ENCODE results near the gene IL21. TPM values are rescaled to one million over a fixed set of nuclear protein-coding genes. Genes with fewer than 3 reads are reported as not detected.

Gene IL21
- total and polyA plus RNA-seq, 2 donors (not counting 1 experiment from before 2014, with no cell fraction given), result not detected

DNA sequence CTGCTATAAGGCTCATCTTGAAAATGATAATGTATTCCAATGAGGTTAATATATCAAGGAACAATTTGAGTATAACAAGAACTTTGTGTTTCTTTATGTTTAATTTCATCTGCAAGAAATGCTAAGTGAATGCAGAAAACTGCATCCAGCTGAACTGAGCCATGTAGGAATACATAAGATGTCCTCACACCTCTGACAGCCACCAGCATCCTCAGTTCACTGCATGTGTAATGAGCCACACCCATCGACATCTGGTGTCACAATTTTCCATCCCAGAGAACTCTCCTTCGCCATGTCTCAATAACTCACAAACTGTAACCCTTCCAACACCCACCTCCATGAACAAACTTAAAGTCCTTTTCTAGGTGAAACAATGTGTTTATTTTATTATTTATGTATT lies 3.3 kb upstream of the IL21 start:
- H3K4me3 Mint-ChIP-seq, result no peak overlapping the region
- DNase-seq, result no peak
- ATAC-seq (ENCODE audit: low read depth), result no peak
- TF ChIP-seq, protein P1, sequence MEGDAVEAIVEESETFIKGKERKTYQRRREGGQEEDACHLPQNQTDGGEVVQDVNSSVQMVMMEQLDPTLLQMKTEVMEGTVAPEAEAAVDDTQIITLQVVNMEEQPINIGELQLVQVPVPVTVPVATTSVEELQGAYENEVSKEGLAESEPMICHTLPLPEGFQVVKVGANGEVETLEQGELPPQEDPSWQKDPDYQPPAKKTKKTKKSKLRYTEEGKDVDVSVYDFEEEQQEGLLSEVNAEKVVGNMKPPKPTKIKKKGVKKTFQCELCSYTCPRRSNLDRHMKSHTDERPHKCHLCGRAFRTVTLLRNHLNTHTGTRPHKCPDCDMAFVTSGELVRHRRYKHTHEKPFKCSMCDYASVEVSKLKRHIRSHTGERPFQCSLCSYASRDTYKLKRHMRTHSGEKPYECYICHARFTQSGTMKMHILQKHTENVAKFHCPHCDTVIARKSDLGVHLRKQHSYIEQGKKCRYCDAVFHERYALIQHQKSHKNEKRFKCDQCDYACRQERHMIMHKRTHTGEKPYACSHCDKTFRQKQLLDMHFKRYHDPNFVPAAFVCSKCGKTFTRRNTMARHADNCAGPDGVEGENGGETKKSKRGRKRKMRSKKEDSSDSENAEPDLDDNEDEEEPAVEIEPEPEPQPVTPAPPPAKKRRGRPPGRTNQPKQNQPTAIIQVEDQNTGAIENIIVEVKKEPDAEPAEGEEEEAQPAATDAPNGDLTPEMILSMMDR (IDR thresholded peaks at IDR 0.05), result no peak
- TF ChIP-seq EZH2 (IDR thresholded peaks at IDR 0.05; ENCODE audit: borderline replicate concordance, insufficient read depth, low read depth, low read length, poor library complexity, severe bottlenecking), result no peak
- Histone ChIP-seq H3K4me2 (replicated peaks; ENCODE audit: low read depth, low read length, poor library complexity, severe bottlenecking) (no peak overlapping the region), H3K27me3 (replicated peaks in 1 of 4; ENCODE audit: control extremely low read depth in 1 of 4, control insufficient read depth in 3 of 4, insufficient read depth in 4 of 4, low read length in 3 of 4) (peaks cover 0 to 3% (median 2%) of the 10 kb centered on the region in 4 experiments), H3K4me1 (ENCODE audit: control insufficient read depth in 2 of 2, insufficient read depth in 2 of 2, low read length in 2 of 2) (no peaks in the 10 kb centered on the region), H4K20me1 (ENCODE audit: control insufficient read depth, insufficient read depth, low read length, poor library complexity, severe bottlenecking) (no peaks in the 10 kb centered on the region), H3K36me3 (replicated peaks in 1 of 2; ENCODE audit: control extremely low read depth in 1 of 2, control insufficient read depth in 1 of 2, extremely low read depth in 1 of 2, insufficient read depth in 2 of 2, low read length in 1 of 2) (no peaks in the 10 kb centered on the region), H3K79me2 (ENCODE audit: control insufficient read depth, insufficient read depth, low read length) (no peaks in the 10 kb centered on the region), H3K9ac (ENCODE audit: low read length) (no peak overlapping the region), H2AFZ (ENCODE audit: insufficient read depth, low read depth, low read length, poor library complexity, severe bottlenecking) (no peak overlapping the region), H3K9me3 (ENCODE audit: control extremely low read depth in 1 of 3, control insufficient read depth in 2 of 3, insufficient read depth in 1 of 3, low read length in 2 of 3) (no peaks in the 10 kb centered on the region), H3K27ac (ENCODE audit: low read length in 2 of 2) (no peak overlapping the region), H3K4me3 (ENCODE audit: control extremely low read depth in 1 of 5, extremely low read depth in 1 of 5, insufficient read depth in 1 of 5, low read depth in 2 of 5, low read length in 4 of 5) (no peak overlapping the region)
- CTCF ChIA-PET, result no interaction called here
- WGBS (ENCODE audit: insufficient coverage), result 100% methylated on average over 1 of the region's 2 CpGs
- intact Hi-C loops (cut with micrococcal nuclease), result no loop called here
- H3K27me3 Mint-ChIP-seq, result peaks cover 7% of the 10 kb centered on the region
- no peaks in the 10 kb centered on the region for H3K9me3 Mint-ChIP-seq (ENCODE audit: insufficient read depth)
- H3K4me1 Mint-ChIP-seq, result no peaks in the 10 kb centered on the region
- POLR2A ChIA-PET, result no interaction called here
- no peak overlapping the region for H3K27ac Mint-ChIP-seq

DNA sequence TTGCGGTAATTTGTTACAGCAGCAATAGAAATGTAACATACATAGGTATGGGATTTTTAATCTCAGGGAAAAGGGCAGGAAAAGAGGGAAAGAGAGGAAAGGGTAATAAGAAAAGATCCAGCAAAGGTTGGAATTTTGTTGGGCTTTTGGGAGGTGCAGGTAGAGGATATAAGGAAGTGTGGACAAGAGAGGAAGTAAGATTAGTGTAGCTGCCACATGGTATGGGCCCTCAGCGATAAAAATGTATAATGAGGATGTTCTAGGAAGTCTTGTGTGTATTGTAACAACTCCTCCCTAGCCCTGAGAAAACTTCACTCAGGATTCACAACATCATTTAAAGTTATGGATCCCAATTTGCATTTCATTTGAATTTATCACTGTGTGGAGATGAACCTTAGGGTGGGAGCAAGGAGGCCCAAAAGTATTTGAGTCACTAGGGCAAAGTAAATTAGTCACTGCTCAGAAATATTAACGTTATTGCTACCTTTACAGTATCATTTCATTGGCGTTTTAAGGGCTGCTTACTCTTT lies 2.8 kb upstream of the IL21 start:
- no peak overlapping the region for H3K27ac Mint-ChIP-seq

More for the DNA sequence above, 2.8 kb upstream of the IL21 start:
- Histone ChIP-seq H4K20me1 (ENCODE audit: control insufficient read depth, insufficient read depth, low read length, poor library complexity, severe bottlenecking) (no peaks in the 10 kb centered on the region), H3K36me3 (replicated peaks in 1 of 2; ENCODE audit: control extremely low read depth in 1 of 2, control insufficient read depth in 1 of 2, extremely low read depth in 1 of 2, insufficient read depth in 2 of 2, low read length in 1 of 2) (no peaks in the 10 kb centered on the region), H3K4me3 (ENCODE audit: control extremely low read depth in 1 of 5, extremely low read depth in 1 of 5, insufficient read depth in 1 of 5, low read depth in 2 of 5, low read length in 4 of 5) (no peak overlapping the region), H2AFZ (ENCODE audit: insufficient read depth, low read depth, low read length, poor library complexity, severe bottlenecking) (no peak overlapping the region), H3K9me3 (ENCODE audit: control extremely low read depth in 1 of 3, control insufficient read depth in 2 of 3, insufficient read depth in 1 of 3, low read length in 2 of 3) (no peaks in the 10 kb centered on the region), H3K9ac (ENCODE audit: low read length) (no peak overlapping the region), H3K4me1 (ENCODE audit: control insufficient read depth in 2 of 2, insufficient read depth in 2 of 2, low read length in 2 of 2) (no peaks in the 10 kb centered on the region), H3K27ac (ENCODE audit: low read length in 2 of 2) (no peak overlapping the region), H3K4me2 (replicated peaks; ENCODE audit: low read depth, low read length, poor library complexity, severe bottlenecking) (no peak overlapping the region), H3K27me3 (replicated peaks in 1 of 4; ENCODE audit: control extremely low read depth in 1 of 4, control insufficient read depth in 3 of 4, insufficient read depth in 4 of 4, low read length in 3 of 4) (peaks cover 0 to 3% (median 2%) of the 10 kb centered on the region in 4 experiments), H3K79me2 (ENCODE audit: control insufficient read depth, insufficient read depth, low read length) (no peaks in the 10 kb centered on the region)
- DNase-seq, result no peak
- Mint-ChIP-seq H3K9me3 (ENCODE audit: insufficient read depth) (no peaks in the 10 kb centered on the region), H3K27me3 (peaks cover 5% of the 10 kb centered on the region), H3K4me3 (no peak overlapping the region), H3K4me1 (no peaks in the 10 kb centered on the region)
- intact Hi-C loops (cut with micrococcal nuclease), result no loop called here
- TF ChIP-seq, protein P1 (IDR thresholded peaks at IDR 0.05), result no peak
- TF ChIP-seq EZH2 (IDR thresholded peaks at IDR 0.05; ENCODE audit: borderline replicate concordance, insufficient read depth, low read depth, low read length, poor library complexity, severe bottlenecking), result no peak
- no CpG with 5 or more reads among the region's 4 CpGs for WGBS (ENCODE audit: insufficient coverage)
- no peak for ATAC-seq (ENCODE audit: low read depth)
- CTCF ChIA-PET, result no interaction called here
- POLR2A ChIA-PET, result no interaction called here
